ENCODE measurements around the gene ABAT.

Gene ABAT

GRCh38 chr16:8753416-8754054 is 79.1 kb downstream of the ABAT start:
- Histone ChIP-seq H3K4me2 (ENCODE audit: low read depth, low read length, poor library complexity, severe bottlenecking) (no peak overlapping the region), H3K27ac (ENCODE audit: low read depth, low read length) (no peak overlapping the region), H3F3A (ENCODE audit: insufficient read depth) (no peaks in the 10 kb centered on the region), H3K4me3 (ENCODE audit: insufficient read depth, low read length, poor library complexity, severe bottlenecking) (no peak overlapping the region), H3K27me3 (ENCODE audit: low read length) (no peaks in the 10 kb centered on the region), H4K20me1 (ENCODE audit: low read depth, low read length) (no peaks in the 10 kb centered on the region), H3K36me3 (ENCODE audit: low read length) (no peaks in the 10 kb centered on the region), H3K9me3 (ENCODE audit: insufficient read depth, low read length) (no peaks in the 10 kb centered on the region), H3K79me2 (ENCODE audit: insufficient read depth, low read length) (no peaks in the 10 kb centered on the region), H3K9me2 (replicated peaks; ENCODE audit: insufficient read depth, low read length) (no peaks in the 10 kb centered on the region), H2AFZ (ENCODE audit: low read depth, low read length, severe bottlenecking) (no peak overlapping the region), H3K9ac (ENCODE audit: low read length) (no peak overlapping the region)
- no peak for TF ChIP-seq EZH2phosphoT487 (conservative IDR thresholded peaks at IDR 0.05; ENCODE audit: low read length)
- TF ChIP-seq, protein P1, sequence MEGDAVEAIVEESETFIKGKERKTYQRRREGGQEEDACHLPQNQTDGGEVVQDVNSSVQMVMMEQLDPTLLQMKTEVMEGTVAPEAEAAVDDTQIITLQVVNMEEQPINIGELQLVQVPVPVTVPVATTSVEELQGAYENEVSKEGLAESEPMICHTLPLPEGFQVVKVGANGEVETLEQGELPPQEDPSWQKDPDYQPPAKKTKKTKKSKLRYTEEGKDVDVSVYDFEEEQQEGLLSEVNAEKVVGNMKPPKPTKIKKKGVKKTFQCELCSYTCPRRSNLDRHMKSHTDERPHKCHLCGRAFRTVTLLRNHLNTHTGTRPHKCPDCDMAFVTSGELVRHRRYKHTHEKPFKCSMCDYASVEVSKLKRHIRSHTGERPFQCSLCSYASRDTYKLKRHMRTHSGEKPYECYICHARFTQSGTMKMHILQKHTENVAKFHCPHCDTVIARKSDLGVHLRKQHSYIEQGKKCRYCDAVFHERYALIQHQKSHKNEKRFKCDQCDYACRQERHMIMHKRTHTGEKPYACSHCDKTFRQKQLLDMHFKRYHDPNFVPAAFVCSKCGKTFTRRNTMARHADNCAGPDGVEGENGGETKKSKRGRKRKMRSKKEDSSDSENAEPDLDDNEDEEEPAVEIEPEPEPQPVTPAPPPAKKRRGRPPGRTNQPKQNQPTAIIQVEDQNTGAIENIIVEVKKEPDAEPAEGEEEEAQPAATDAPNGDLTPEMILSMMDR (IDR thresholded peaks at IDR 0.05; ENCODE audit: insufficient read depth, low read length, poor library complexity, severe bottlenecking): no peak

GRCh38 chr16:8756755-8757154 is 82.3 kb downstream of the ABAT start:
- Histone ChIP-seq H3K27ac (ENCODE audit: low read depth, low read length) (no peak overlapping the region), H3K9me2 (replicated peaks; ENCODE audit: insufficient read depth, low read length) (no peaks in the 10 kb centered on the region), H4K20me1 (ENCODE audit: low read depth, low read length) (no peaks in the 10 kb centered on the region), H2AFZ (ENCODE audit: low read depth, low read length, severe bottlenecking) (no peak overlapping the region), H3K79me2 (ENCODE audit: insufficient read depth, low read length) (no peaks in the 10 kb centered on the region), H3F3A (ENCODE audit: insufficient read depth) (no peaks in the 10 kb centered on the region), H3K4me2 (ENCODE audit: low read depth, low read length, poor library complexity, severe bottlenecking) (no peak overlapping the region), H3K9ac (ENCODE audit: low read length) (no peak overlapping the region), H3K4me3 (ENCODE audit: insufficient read depth, low read length, poor library complexity, severe bottlenecking) (no peak overlapping the region), H3K9me3 (ENCODE audit: insufficient read depth, low read length) (no peaks in the 10 kb centered on the region), H3K36me3 (ENCODE audit: low read length) (no peaks in the 10 kb centered on the region), H3K27me3 (ENCODE audit: low read length) (no peaks in the 10 kb centered on the region)
- TF ChIP-seq, protein P1 (IDR thresholded peaks at IDR 0.05; ENCODE audit: insufficient read depth, low read length, poor library complexity, severe bottlenecking): no peak
- TF ChIP-seq EZH2phosphoT487 (conservative IDR thresholded peaks at IDR 0.05; ENCODE audit: low read length): no peak

- no peak overlapping the region for H3K4me2 ChIP-seq (ENCODE audit: low read depth, low read length, poor library complexity, severe bottlenecking)
- no peak overlapping the region for H3K9ac ChIP-seq (ENCODE audit: low read length)
- H3K4me3 ChIP-seq (ENCODE audit: insufficient read depth, low read length, poor library complexity, severe bottlenecking): no peak overlapping the region
- TF ChIP-seq, protein P1 (IDR thresholded peaks at IDR 0.05; ENCODE audit: insufficient read depth, low read length, poor library complexity, severe bottlenecking): no peak
- no peak for TF ChIP-seq EZH2phosphoT487 (conservative IDR thresholded peaks at IDR 0.05; ENCODE audit: low read length)
- H3K9me2 ChIP-seq (replicated peaks; ENCODE audit: insufficient read depth, low read length): no peaks in the 10 kb centered on the region
- H3K9me3 ChIP-seq (ENCODE audit: insufficient read depth, low read length): no peaks in the 10 kb centered on the region
- H3K27ac ChIP-seq (ENCODE audit: low read depth, low read length): no peak overlapping the region
- no peaks in the 10 kb centered on the region for H3K79me2 ChIP-seq (ENCODE audit: insufficient read depth, low read length)
- H3K27me3 ChIP-seq (ENCODE audit: low read length): no peaks in the 10 kb centered on the region
- H3K36me3 ChIP-seq (ENCODE audit: low read length): no peaks in the 10 kb centered on the region
- H2AFZ ChIP-seq (ENCODE audit: low read depth, low read length, severe bottlenecking): no peak overlapping the region
- H4K20me1 ChIP-seq (ENCODE audit: low read depth, low read length): no peaks in the 10 kb centered on the region
- H3F3A ChIP-seq (ENCODE audit: insufficient read depth): no peaks in the 10 kb centered on the region
Observed at GRCh38 chr16:8758022-8758421, 83.6 kb downstream of the ABAT start.

Measured in SU-DHL-6 (cell line).